ENCODE data around the gene TIGD3. TPM values are rescaled to one million over a fixed set of nuclear protein-coding genes. Genes with fewer than 3 reads are reported as not detected.
A peak's percentile ranks its signal among the peaks of the same experiment; 100 is the strongest.

Gene TIGD3
- 0.25 TPM in 1 of 2 replicates, not detected in the other for total RNA-seq (2014; rRNA removed; shearing (Covaris generic))

GRCh38 chr11:65354265-65355012, at the start of gene TIGD3:
TSS of gene TIGD3 (plus strand) at chr11:65354751. CDS start at chr11:65355809, 1,058 bp downstream.
- peak within 1 kb of the TSS; percentile 51 for H3K4me3 ChIP-seq
- peaks cover 27% of the 10 kb centered on the region for H3K27me3 ChIP-seq (replicated peaks)
- peaks cover 34% of the 10 kb centered on the region for H3K36me3 ChIP-seq
- H3K27ac ChIP-seq, result no peak within 1 kb of the TSS
- peaks cover 18% of the 10 kb centered on the region for H3K4me1 ChIP-seq (replicated peaks)
- no peaks in the 10 kb centered on the region for H3K9me3 ChIP-seq (replicated peaks)
- DNase-seq (ENCODE audit: low read depth in 1 of 2, low spot score in 2 of 2), result peak; percentile 99 to 100

- Histone ChIP-seq H3K27me3 (replicated peaks) (no peaks in the 10 kb centered on the region), H3K4me1 (replicated peaks) (peaks cover 30% of the 10 kb centered on the region), H3K9me3 (replicated peaks) (no peaks in the 10 kb centered on the region), H3K4me3 (no peak overlapping the region), H3K27ac (no peak overlapping the region), H3K36me3 (peaks cover 38% of the 10 kb centered on the region)
- peak in 1 of 2 experiments; percentile 34 for DNase-seq (ENCODE audit: low read depth in 1 of 2, low spot score in 2 of 2)
Observed at GRCh38 chr11:65305501-65306268, 48.9 kb upstream of the TIGD3 start.

- DNase-seq (ENCODE audit: low read depth in 1 of 2, low spot score in 2 of 2), result no peak
- no peaks in the 10 kb centered on the region for H3K9me3 ChIP-seq (replicated peaks)
- no peak overlapping the region for H3K27ac ChIP-seq
- H3K4me3 ChIP-seq, result no peak overlapping the region
- no peaks in the 10 kb centered on the region for H3K27me3 ChIP-seq (replicated peaks)
- peaks cover 24% of the 10 kb centered on the region for H3K36me3 ChIP-seq
- H3K4me1 ChIP-seq (replicated peaks), result peaks cover 34% of the 10 kb centered on the region
Observed at GRCh38 chr11:65307298-65308229, 47.0 kb upstream of the TIGD3 start.

GRCh38 chr11:65308281-65308891, 46.2 kb upstream of the TIGD3 start:
- Histone ChIP-seq H3K4me3 (no peak overlapping the region), H3K4me1 (replicated peaks) (peaks cover 35% of the 10 kb centered on the region), H3K27ac (no peak overlapping the region), H3K9me3 (replicated peaks) (no peaks in the 10 kb centered on the region), H3K27me3 (replicated peaks) (no peaks in the 10 kb centered on the region), H3K36me3 (peaks cover 18% of the 10 kb centered on the region)
- DNase-seq (ENCODE audit: low read depth in 1 of 2, low spot score in 2 of 2), result peak in 1 of 2 experiments; percentile 33

- Histone ChIP-seq H3K27me3 (replicated peaks) (no peaks in the 10 kb centered on the region), H3K4me1 (replicated peaks) (peaks cover 39% of the 10 kb centered on the region), H3K9me3 (replicated peaks) (no peaks in the 10 kb centered on the region), H3K27ac (no peak overlapping the region), H3K4me3 (no peak overlapping the region), H3K36me3 (peaks cover 12% of the 10 kb centered on the region)
- DNase-seq (ENCODE audit: low read depth in 1 of 2, low spot score in 2 of 2), result no peak
Observed at GRCh38 chr11:65309006-65309405, 45.5 kb upstream of the TIGD3 start.

- peak in 1 of 2 experiments; percentile 82 for DNase-seq (ENCODE audit: low read depth in 1 of 2, low spot score in 2 of 2)
- no peaks in the 10 kb centered on the region for H3K27me3 ChIP-seq (replicated peaks)
- peaks cover 44% of the 10 kb centered on the region for H3K4me1 ChIP-seq (replicated peaks)
- no peak overlapping the region for H3K27ac ChIP-seq
- peaks cover 10% of the 10 kb centered on the region for H3K36me3 ChIP-seq
- no peak overlapping the region for H3K4me3 ChIP-seq
- no peaks in the 10 kb centered on the region for H3K9me3 ChIP-seq (replicated peaks)
Observed at GRCh38 chr11:65310215-65310614, 44.3 kb upstream of the TIGD3 start.

- Histone ChIP-seq H3K27me3 (replicated peaks) (no peaks in the 10 kb centered on the region), H3K4me3 (no peak overlapping the region), H3K9me3 (replicated peaks) (no peaks in the 10 kb centered on the region), H3K36me3 (peaks cover 7% of the 10 kb centered on the region), H3K4me1 (replicated peaks) (peaks cover 45% of the 10 kb centered on the region), H3K27ac (no peak overlapping the region)
- DNase-seq (ENCODE audit: low read depth in 1 of 2, low spot score in 2 of 2), result peak in 1 of 2 experiments; percentile 63
Observed at GRCh38 chr11:65310736-65311135, 43.8 kb upstream of the TIGD3 start.

- H3K27me3 ChIP-seq (replicated peaks), result no peaks in the 10 kb centered on the region
- peaks cover 7% of the 10 kb centered on the region for H3K36me3 ChIP-seq
- H3K9me3 ChIP-seq (replicated peaks), result no peaks in the 10 kb centered on the region
- no peak for DNase-seq (ENCODE audit: low read depth in 1 of 2, low spot score in 2 of 2)
- no peak overlapping the region for H3K27ac ChIP-seq
- peaks cover 50% of the 10 kb centered on the region for H3K4me1 ChIP-seq (replicated peaks)
- H3K4me3 ChIP-seq, result no peak overlapping the region
Observed at GRCh38 chr11:65311170-65311678, 43.3 kb upstream of the TIGD3 start.

- peaks cover 14% of the 10 kb centered on the region for H3K36me3 ChIP-seq
- peak; percentile 95 to 96 for DNase-seq (ENCODE audit: low read depth in 1 of 2, low spot score in 2 of 2)
- peak within 1 kb of the TSS; percentile 77 for H3K4me3 ChIP-seq
- H3K27ac ChIP-seq, result peak within 1 kb of the TSS; percentile 3
- no peaks in the 10 kb centered on the region for H3K27me3 ChIP-seq (replicated peaks)
- H3K9me3 ChIP-seq (replicated peaks), result no peaks in the 10 kb centered on the region
- peaks cover 43% of the 10 kb centered on the region for H3K4me1 ChIP-seq (replicated peaks)
Observed at GRCh38 chr11:65314501-65315203, 39.9 kb upstream of the TIGD3 start, which contains the start of gene CDC42EP2. TSS of gene CDC42EP2 (plus strand) at chr11:65314866. CDS start at chr11:65320899, 6,033 bp downstream.

GRCh38 chr11:65315204-65315865, 39.2 kb upstream of the TIGD3 start:
- H3K27ac ChIP-seq, result peak overlapping the region; percentile 3
- DNase-seq (ENCODE audit: low read depth in 1 of 2, low spot score in 2 of 2), result peak; percentile 94 to 99

GRCh38 chr11:65315866-65316226, 38.7 kb upstream of the TIGD3 start:
- H3K36me3 ChIP-seq, result peaks cover 23% of the 10 kb centered on the region
- H3K27ac ChIP-seq, result no peak overlapping the region
- H3K4me3 ChIP-seq, result peak overlapping the region; percentile 77
- peaks cover 31% of the 10 kb centered on the region for H3K4me1 ChIP-seq (replicated peaks)
- H3K9me3 ChIP-seq (replicated peaks), result no peaks in the 10 kb centered on the region
- no peak for DNase-seq (ENCODE audit: low read depth in 1 of 2, low spot score in 2 of 2)
- no peaks in the 10 kb centered on the region for H3K27me3 ChIP-seq (replicated peaks)

More at GRCh38 chr11:65315204-65315865, 39.2 kb upstream of the TIGD3 start:
- peak overlapping the region; percentile 77 for H3K4me3 ChIP-seq
- H3K27me3 ChIP-seq (replicated peaks), result no peaks in the 10 kb centered on the region
- H3K4me1 ChIP-seq (replicated peaks), result peaks cover 37% of the 10 kb centered on the region
- peaks cover 18% of the 10 kb centered on the region for H3K36me3 ChIP-seq
- H3K9me3 ChIP-seq (replicated peaks), result no peaks in the 10 kb centered on the region
